Neutrophil (primary cell): ENCODE measurements around the gene VSTM2L.
"Not testable (repeated sequence)": the region's sequence is repeated elsewhere in the genome, so short reads cannot be mapped to it uniquely, and the experiment has no call there.

Experiments
- H3K27ac ChIP-seq: fragments of 200-600 bp; sonication (generic); 2 replicates; pipeline ENCODE4 v1.5.1; 2016; ENCODE audit warnings: mild to moderate bottlenecking, moderate library complexity
- H3K27me3 ChIP-seq: fragments of 200-600 bp; sonication (generic); 2 replicates; pipeline ENCODE4 v1.6.0; 2016; ENCODE audit warnings: mild to moderate bottlenecking
- H3K36me3 ChIP-seq: fragments of 200-600 bp; sonication (generic); 2 replicates; pipeline ENCODE4 v1.5.1; 2017
- H3K4me1 ChIP-seq, 2 experiments: fragments of 200-600 bp in 1 of 2; sonication (generic) in 1 of 2; 1 replicate in 1 of 2; 2 replicates in 1 of 2; pipeline versions ENCODE4 v1.5.1 to v1.6.1; 2013 to 2016; ENCODE audit warnings: low read depth in 1 of 2, low read length in 1 of 2, mild to moderate bottlenecking in 1 of 2, moderate library complexity in 1 of 2; ENCODE audit not compliant: control insufficient read depth in 1 of 2, insufficient read depth in 1 of 2
- H3K4me3 ChIP-seq, 2 experiments: fragments of 200-600 bp in 1 of 2; sonication (generic) in 1 of 2; 1 replicate in 1 of 2; 2 replicates in 1 of 2; pipeline ENCODE4 v1.5.1; 2013 to 2016; ENCODE audit warnings: low read depth in 1 of 2, low read length in 1 of 2, mild to moderate bottlenecking in 1 of 2, moderate library complexity in 1 of 2
- H3K9me3 ChIP-seq: fragments of 200-600 bp; sonication (generic); 2 replicates; pipeline ENCODE4 v1.5.1; 2016
- TF ChIP-seq, protein P1 (sequence below): fragments of 200-600 bp; sonication (generic); IDR thresholded peaks from 2 replicates; pipeline ENCODE4 v1.5.1; 2016; ENCODE audit warnings: antibody characterized with exemption

Gene VSTM2L

GRCh38 chr20:37902504-37903313 is at the start of gene VSTM2L:
Gene VSTM2L (plus strand): TSS chr20:37903127. CDS start chr20:37903351, 224 bp downstream.
- H3K4me3 ChIP-seq: no peak within 1 kb of the TSS

GRCh38 chr20:37853823-37854375 is 49.0 kb upstream of the VSTM2L start:
- peaks cover 43% of the 10 kb centered on the region for H3K36me3 ChIP-seq

More at GRCh38 chr20:37902504-37903313, at the start of gene VSTM2L:
- H3K9me3 ChIP-seq: no peaks in the 10 kb centered on the region
- no peaks in the 10 kb centered on the region for H3K36me3 ChIP-seq
- H3K4me1 ChIP-seq: no peaks in the 10 kb centered on the region
- TF ChIP-seq, protein P1, sequence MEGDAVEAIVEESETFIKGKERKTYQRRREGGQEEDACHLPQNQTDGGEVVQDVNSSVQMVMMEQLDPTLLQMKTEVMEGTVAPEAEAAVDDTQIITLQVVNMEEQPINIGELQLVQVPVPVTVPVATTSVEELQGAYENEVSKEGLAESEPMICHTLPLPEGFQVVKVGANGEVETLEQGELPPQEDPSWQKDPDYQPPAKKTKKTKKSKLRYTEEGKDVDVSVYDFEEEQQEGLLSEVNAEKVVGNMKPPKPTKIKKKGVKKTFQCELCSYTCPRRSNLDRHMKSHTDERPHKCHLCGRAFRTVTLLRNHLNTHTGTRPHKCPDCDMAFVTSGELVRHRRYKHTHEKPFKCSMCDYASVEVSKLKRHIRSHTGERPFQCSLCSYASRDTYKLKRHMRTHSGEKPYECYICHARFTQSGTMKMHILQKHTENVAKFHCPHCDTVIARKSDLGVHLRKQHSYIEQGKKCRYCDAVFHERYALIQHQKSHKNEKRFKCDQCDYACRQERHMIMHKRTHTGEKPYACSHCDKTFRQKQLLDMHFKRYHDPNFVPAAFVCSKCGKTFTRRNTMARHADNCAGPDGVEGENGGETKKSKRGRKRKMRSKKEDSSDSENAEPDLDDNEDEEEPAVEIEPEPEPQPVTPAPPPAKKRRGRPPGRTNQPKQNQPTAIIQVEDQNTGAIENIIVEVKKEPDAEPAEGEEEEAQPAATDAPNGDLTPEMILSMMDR: no peak
- H3K27me3 ChIP-seq: peaks cover 98% of the 10 kb centered on the region
- H3K27ac ChIP-seq: no peak within 1 kb of the TSS

GRCh38 chr20:37856034-37856433 is 46.9 kb upstream of the VSTM2L start:
- H3K36me3 ChIP-seq: peaks cover 45% of the 10 kb centered on the region
- not testable (repeated sequence) for H3K4me3 ChIP-seq, H3K27ac ChIP-seq, H3K4me1 ChIP-seq, H3K9me3 ChIP-seq, H3K27me3 ChIP-seq

More at GRCh38 chr20:37853823-37854375, 49.0 kb upstream of the VSTM2L start:
- H3K4me1 ChIP-seq: no peaks in the 10 kb centered on the region
- no peaks in the 10 kb centered on the region for H3K9me3 ChIP-seq
- H3K4me3 ChIP-seq: no peak overlapping the region
- no peaks in the 10 kb centered on the region for H3K27me3 ChIP-seq
- TF ChIP-seq, protein P1: no peak
- no peak overlapping the region for H3K27ac ChIP-seq

- TF ChIP-seq, protein P1: no peak
- no peaks in the 10 kb centered on the region for H3K9me3 ChIP-seq
- H3K27ac ChIP-seq: no peak overlapping the region
- H3K4me3 ChIP-seq: no peak overlapping the region
- H3K4me1 ChIP-seq: no peaks in the 10 kb centered on the region
- peaks cover 51% of the 10 kb centered on the region for H3K36me3 ChIP-seq
- H3K27me3 ChIP-seq: no peaks in the 10 kb centered on the region
Observed at GRCh38 chr20:37856932-37857660, 45.8 kb upstream of the VSTM2L start.

GRCh38 chr20:37859406-37860171 is 43.3 kb upstream of the VSTM2L start:
- Histone ChIP-seq H3K9me3 (no peaks in the 10 kb centered on the region), H3K27me3 (no peaks in the 10 kb centered on the region), H3K4me1 (no peaks in the 10 kb centered on the region), H3K36me3 (peaks cover 55% of the 10 kb centered on the region), H3K27ac (no peak overlapping the region), H3K4me3 (no peak overlapping the region)
- TF ChIP-seq, protein P1: no peak
